WTC11 (cell line): ENCODE data around the gene PDK2. TPM values are rescaled to one million over a fixed set of nuclear protein-coding genes. Genes with fewer than 3 reads are reported as not detected.

Source experiments
- ATAC-seq: fragments of 200-7000 bp; cut with Tn5 transposase; 2 replicates; pipeline ENCODE4 v1.10.0; 2021; ENCODE audit warnings: mild to moderate bottlenecking, moderate library complexity
- CTCF ChIA-PET: fragments of 300-600 bp; sonication (Branson Sonifier 250); formaldehyde crosslinking; loops from one replicate; lab custom pipeline; 2021; ENCODE audit warnings: antibody characterized with exemption; lab: Charles Lee
- POLR2A ChIA-PET: fragments of 350-600 bp; sonication (Branson Sonifier 250); formaldehyde crosslinking; loops from one replicate; lab custom pipeline; 2021; ENCODE audit warnings: antibody characterized with exemption; lab: Charles Lee
- DNase-seq: peaks from one replicate; pipeline ENCODE4 v3.0.0; 2021; ENCODE audit warnings: low spot score
- H3K27ac Mint-ChIP-seq: 2 replicates; pipeline ENCODE4 v1.8.0; 2021; ENCODE audit warnings: mixed read lengths
- H3K27me3 Mint-ChIP-seq: 2 replicates; pipeline ENCODE4 v1.8.0; 2021; ENCODE audit warnings: low read depth, mild to moderate bottlenecking, moderate library complexity, mixed read lengths
- H3K36me3 Mint-ChIP-seq: 2 replicates; pipeline ENCODE4 v1.8.0; 2021; ENCODE audit warnings: mixed read lengths
- H3K4me1 Mint-ChIP-seq: 2 replicates; pipeline ENCODE4 v1.8.0; 2022; ENCODE audit warnings: mixed read lengths
- H3K4me3 Mint-ChIP-seq: 2 replicates; pipeline ENCODE4 v1.8.0; 2021; ENCODE audit warnings: mild to moderate bottlenecking, moderate library complexity, mixed read lengths
- H3K9me3 Mint-ChIP-seq: 2 replicates; pipeline ENCODE4 v1.8.0; 2021; ENCODE audit warnings: mixed read lengths
- FOXK1 ChIP-seq: sonication (generic); formaldehyde crosslinking; IDR thresholded peaks from 2 replicates; pipeline ENCODE4 v1.8.0; 2022; ENCODE audit warnings: mild to moderate bottlenecking, moderate library complexity, missing genetic modification reagents
- MYBL2 ChIP-seq: sonication (generic); formaldehyde crosslinking; IDR thresholded peaks from 2 replicates; pipeline ENCODE4 v1.8.1; 2023; ENCODE audit warnings: mild to moderate bottlenecking, moderate library complexity, missing genetic modification reagents
- NFATC4 ChIP-seq: fragments of 250-450 bp; sonication (Bioruptor Pico); IDR thresholded peaks from 2 replicates; pipeline ENCODE4 v1.9.0; 2021; ENCODE audit warnings: mild to moderate bottlenecking
- NFE2L1 ChIP-seq: sonication (generic); formaldehyde crosslinking; IDR thresholded peaks from 2 replicates; pipeline ENCODE4 v1.8.1; 2023; ENCODE audit warnings: missing genetic modification reagents
- NR1H2 ChIP-seq: sonication (generic); formaldehyde crosslinking; IDR thresholded peaks from 2 replicates; pipeline ENCODE4 v1.9.0; 2021; ENCODE audit warnings: mild to moderate bottlenecking, moderate library complexity, missing genetic modification reagents
- NR2C2 ChIP-seq: sonication (generic); formaldehyde crosslinking; IDR thresholded peaks from 2 replicates; pipeline ENCODE4 v1.8.0; 2022; ENCODE audit warnings: mild to moderate bottlenecking, missing genetic modification reagents
- NR3C1 ChIP-seq: sonication (generic); formaldehyde crosslinking; conservative IDR thresholded peaks from 2 replicates; pipeline ENCODE4 v1.8.1; 2023; ENCODE audit warnings: low read depth, mild to moderate bottlenecking, missing genetic modification reagents
- RELA ChIP-seq: sonication (generic); formaldehyde crosslinking; IDR thresholded peaks from 2 replicates; pipeline ENCODE4 v1.8.1; 2022; ENCODE audit warnings: missing genetic modification reagents, mild to moderate bottlenecking, borderline replicate concordance
- TCF7 ChIP-seq: sonication (generic); formaldehyde crosslinking; IDR thresholded peaks from 2 replicates; pipeline ENCODE4 v1.8.0; 2022; ENCODE audit warnings: mild to moderate bottlenecking, low read depth, missing genetic modification reagents, moderate library complexity
- ZNF138 ChIP-seq: sonication (generic); formaldehyde crosslinking; conservative IDR thresholded peaks from 2 replicates; pipeline ENCODE4 v1.8.1; 2022; ENCODE audit warnings: mild to moderate bottlenecking, moderate library complexity, missing genetic modification reagents
- ZNF263 ChIP-seq: sonication (generic); formaldehyde crosslinking; IDR thresholded peaks from 2 replicates; pipeline ENCODE4 v1.8.1; 2022; ENCODE audit warnings: low read depth, mild to moderate bottlenecking, moderate library complexity, missing genetic modification reagents
- ZNF317 ChIP-seq: sonication (generic); formaldehyde crosslinking; IDR thresholded peaks from 2 replicates; pipeline ENCODE4 v1.8.1; 2023; ENCODE audit warnings: low read depth, mild to moderate bottlenecking, moderate library complexity, missing genetic modification reagents, borderline replicate concordance
- total RNA-seq: library from RNA; stranded (reverse); gene quantifications from 3 replicates; pipeline ENCODE4 v1.2.3, GENCODE V29; 2021
- TF ChIP-seq, protein P1 (sequence below): sonication (generic); formaldehyde crosslinking; IDR thresholded peaks from 2 replicates; pipeline ENCODE4 v1.8.0; 2022; ENCODE audit warnings: mild to moderate bottlenecking, missing genetic modification reagents
- TF ChIP-seq, protein P2 (sequence below): fragments of 250-450 bp; sonication (Bioruptor Pico); IDR thresholded peaks from 2 replicates; pipeline ENCODE4 v1.9.0; 2021; ENCODE audit warnings: mild to moderate bottlenecking
- TF ChIP-seq, protein P3 (sequence below): sonication (generic); formaldehyde crosslinking; IDR thresholded peaks from 2 replicates; pipeline ENCODE4 v1.8.0; 2023; ENCODE audit warnings: missing genetic modification reagents, mild to moderate bottlenecking, borderline replicate concordance
- TF ChIP-seq, protein P4 (sequence below): sonication (generic); formaldehyde crosslinking; IDR thresholded peaks from 2 replicates; pipeline ENCODE4 v1.8.0; 2022; ENCODE audit warnings: mild to moderate bottlenecking, missing genetic modification reagents
- TF ChIP-seq, protein P5 (sequence below): sonication (generic); formaldehyde crosslinking; IDR thresholded peaks from 2 replicates; pipeline ENCODE4 v1.8.1; 2022; ENCODE audit warnings: mild to moderate bottlenecking, moderate library complexity, missing genetic modification reagents

PDK2 gene
- total RNA-seq, 1 experiment from 2014 or later = 16.6 TPM

DNA sequence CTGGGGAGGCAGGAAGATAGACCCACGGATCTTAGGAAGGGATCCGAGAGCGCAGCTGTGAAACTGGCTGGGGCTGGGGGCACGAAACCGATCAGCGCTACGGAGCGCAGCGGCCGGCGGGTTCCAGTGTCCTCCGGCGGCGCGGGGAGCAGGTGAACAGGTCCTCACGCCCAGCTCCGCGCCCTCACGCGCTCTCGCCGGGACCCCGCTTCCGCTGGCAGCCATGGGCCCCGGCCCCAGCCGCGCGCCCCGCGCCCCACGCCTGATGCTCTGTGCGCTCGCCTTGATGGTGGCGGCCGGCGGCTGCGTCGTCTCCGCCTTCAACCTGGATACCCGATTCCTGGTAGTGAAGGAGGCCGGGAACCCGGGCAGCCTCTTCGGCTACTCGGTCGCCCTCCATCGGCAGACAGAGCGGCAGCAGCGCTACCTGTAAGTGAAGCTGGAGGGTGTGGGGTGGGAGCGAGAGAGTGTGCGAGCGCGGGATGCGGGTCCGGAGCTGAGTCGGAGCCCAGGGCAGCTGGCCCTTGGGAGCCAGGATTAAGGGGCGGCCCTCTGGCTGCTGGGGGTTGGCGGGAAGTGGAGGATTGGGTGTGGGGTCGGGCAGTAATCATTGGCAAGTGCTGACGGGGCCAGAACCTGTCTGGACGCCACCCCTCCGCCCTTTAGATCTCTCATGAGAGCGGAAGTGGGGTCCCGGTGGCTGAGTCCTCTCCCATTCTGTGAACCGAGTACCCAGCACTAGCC lies 38.8 kb upstream of the PDK2 start (continued):
- TF ChIP-seq, protein P1, sequence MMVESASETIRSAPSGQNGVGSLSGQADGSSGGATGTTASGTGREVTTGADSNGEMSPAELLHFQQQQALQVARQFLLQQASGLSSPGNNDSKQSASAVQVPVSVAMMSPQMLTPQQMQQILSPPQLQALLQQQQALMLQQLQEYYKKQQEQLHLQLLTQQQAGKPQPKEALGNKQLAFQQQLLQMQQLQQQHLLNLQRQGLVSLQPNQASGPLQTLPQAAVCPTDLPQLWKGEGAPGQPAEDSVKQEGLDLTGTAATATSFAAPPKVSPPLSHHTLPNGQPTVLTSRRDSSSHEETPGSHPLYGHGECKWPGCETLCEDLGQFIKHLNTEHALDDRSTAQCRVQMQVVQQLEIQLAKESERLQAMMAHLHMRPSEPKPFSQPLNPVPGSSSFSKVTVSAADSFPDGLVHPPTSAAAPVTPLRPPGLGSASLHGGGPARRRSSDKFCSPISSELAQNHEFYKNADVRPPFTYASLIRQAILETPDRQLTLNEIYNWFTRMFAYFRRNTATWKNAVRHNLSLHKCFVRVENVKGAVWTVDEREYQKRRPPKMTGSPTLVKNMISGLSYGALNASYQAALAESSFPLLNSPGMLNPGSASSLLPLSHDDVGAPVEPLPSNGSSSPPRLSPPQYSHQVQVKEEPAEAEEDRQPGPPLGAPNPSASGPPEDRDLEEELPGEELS (CRISPR knock-in tag) = 0 out of 2 replicates have a peak, but pooled peaks have one; percentile 33
- TF ChIP-seq, protein P2, sequence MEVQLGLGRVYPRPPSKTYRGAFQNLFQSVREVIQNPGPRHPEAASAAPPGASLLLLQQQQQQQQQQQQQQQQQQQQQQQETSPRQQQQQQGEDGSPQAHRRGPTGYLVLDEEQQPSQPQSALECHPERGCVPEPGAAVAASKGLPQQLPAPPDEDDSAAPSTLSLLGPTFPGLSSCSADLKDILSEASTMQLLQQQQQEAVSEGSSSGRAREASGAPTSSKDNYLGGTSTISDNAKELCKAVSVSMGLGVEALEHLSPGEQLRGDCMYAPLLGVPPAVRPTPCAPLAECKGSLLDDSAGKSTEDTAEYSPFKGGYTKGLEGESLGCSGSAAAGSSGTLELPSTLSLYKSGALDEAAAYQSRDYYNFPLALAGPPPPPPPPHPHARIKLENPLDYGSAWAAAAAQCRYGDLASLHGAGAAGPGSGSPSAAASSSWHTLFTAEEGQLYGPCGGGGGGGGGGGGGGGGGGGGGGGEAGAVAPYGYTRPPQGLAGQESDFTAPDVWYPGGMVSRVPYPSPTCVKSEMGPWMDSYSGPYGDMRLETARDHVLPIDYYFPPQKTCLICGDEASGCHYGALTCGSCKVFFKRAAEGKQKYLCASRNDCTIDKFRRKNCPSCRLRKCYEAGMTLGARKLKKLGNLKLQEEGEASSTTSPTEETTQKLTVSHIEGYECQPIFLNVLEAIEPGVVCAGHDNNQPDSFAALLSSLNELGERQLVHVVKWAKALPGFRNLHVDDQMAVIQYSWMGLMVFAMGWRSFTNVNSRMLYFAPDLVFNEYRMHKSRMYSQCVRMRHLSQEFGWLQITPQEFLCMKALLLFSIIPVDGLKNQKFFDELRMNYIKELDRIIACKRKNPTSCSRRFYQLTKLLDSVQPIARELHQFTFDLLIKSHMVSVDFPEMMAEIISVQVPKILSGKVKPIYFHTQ = no peak
- TF ChIP-seq RELA (CRISPR knock-in tag) (0 out of 2 replicates have a peak, but pooled peaks have one; percentile 30), MYBL2 (CRISPR knock-in tag) (no peak), ZNF317 (0 out of 2 replicates have a peak, but pooled peaks have one; percentile 19)

DNA sequence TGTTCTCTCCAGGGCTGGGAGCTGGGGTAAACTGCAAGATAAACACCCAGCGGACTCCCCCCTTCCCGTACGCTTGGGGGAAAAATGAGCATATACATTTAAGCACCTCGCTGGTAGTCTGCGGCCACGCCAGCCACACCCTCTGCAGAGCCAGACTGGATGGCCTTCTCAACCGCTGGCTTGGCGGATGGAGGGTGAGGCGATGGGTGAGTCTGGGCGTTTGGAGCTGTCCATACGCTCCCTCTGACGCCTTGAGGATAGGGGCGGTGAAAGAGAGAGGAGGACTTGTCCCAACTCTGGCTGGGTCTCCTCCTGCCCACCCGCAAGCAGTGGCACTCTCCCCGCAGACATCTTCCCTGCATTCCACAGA lies 38.2 kb upstream of the PDK2 start:
- peak; percentile 41 for DNase-seq
- CTCF ChIA-PET = interaction anchor here (0.9 to 3.7 kb wide), 22 partner anchors 7 to 197 kb away, joined by 3 to 67 read pairs (median 5); partner anchors contain the start of gene PDK2
- TF ChIP-seq ZNF263 (CRISPR knock-in tag) (no peak), NR3C1 (CRISPR knock-in tag) (no peak), TCF7 (no peak), NFE2L1 (CRISPR knock-in tag) (no peak), ZNF138 (CRISPR knock-in tag) (no peak), NR2C2 (CRISPR knock-in tag) (no peak), NFATC4 (CRISPR knock-in tag) (no peak), FOXK1 (CRISPR knock-in tag) (no peak), NR1H2 (CRISPR knock-in tag) (no peak)
- TF ChIP-seq, protein P3, sequence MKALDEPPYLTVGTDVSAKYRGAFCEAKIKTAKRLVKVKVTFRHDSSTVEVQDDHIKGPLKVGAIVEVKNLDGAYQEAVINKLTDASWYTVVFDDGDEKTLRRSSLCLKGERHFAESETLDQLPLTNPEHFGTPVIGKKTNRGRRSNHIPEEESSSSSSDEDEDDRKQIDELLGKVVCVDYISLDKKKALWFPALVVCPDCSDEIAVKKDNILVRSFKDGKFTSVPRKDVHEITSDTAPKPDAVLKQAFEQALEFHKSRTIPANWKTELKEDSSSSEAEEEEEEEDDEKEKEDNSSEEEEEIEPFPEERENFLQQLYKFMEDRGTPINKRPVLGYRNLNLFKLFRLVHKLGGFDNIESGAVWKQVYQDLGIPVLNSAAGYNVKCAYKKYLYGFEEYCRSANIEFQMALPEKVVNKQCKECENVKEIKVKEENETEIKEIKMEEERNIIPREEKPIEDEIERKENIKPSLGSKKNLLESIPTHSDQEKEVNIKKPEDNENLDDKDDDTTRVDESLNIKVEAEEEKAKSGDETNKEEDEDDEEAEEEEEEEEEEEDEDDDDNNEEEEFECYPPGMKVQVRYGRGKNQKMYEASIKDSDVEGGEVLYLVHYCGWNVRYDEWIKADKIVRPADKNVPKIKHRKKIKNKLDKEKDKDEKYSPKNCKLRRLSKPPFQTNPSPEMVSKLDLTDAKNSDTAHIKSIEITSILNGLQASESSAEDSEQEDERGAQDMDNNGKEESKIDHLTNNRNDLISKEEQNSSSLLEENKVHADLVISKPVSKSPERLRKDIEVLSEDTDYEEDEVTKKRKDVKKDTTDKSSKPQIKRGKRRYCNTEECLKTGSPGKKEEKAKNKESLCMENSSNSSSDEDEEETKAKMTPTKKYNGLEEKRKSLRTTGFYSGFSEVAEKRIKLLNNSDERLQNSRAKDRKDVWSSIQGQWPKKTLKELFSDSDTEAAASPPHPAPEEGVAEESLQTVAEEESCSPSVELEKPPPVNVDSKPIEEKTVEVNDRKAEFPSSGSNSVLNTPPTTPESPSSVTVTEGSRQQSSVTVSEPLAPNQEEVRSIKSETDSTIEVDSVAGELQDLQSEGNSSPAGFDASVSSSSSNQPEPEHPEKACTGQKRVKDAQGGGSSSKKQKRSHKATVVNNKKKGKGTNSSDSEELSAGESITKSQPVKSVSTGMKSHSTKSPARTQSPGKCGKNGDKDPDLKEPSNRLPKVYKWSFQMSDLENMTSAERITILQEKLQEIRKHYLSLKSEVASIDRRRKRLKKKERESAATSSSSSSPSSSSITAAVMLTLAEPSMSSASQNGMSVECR (CRISPR knock-in tag) = no peak
- TF ChIP-seq, protein P4, sequence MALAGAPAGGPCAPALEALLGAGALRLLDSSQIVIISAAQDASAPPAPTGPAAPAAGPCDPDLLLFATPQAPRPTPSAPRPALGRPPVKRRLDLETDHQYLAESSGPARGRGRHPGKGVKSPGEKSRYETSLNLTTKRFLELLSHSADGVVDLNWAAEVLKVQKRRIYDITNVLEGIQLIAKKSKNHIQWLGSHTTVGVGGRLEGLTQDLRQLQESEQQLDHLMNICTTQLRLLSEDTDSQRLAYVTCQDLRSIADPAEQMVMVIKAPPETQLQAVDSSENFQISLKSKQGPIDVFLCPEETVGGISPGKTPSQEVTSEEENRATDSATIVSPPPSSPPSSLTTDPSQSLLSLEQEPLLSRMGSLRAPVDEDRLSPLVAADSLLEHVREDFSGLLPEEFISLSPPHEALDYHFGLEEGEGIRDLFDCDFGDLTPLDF (CRISPR knock-in tag) = no peak
- TF ChIP-seq, protein P5, sequence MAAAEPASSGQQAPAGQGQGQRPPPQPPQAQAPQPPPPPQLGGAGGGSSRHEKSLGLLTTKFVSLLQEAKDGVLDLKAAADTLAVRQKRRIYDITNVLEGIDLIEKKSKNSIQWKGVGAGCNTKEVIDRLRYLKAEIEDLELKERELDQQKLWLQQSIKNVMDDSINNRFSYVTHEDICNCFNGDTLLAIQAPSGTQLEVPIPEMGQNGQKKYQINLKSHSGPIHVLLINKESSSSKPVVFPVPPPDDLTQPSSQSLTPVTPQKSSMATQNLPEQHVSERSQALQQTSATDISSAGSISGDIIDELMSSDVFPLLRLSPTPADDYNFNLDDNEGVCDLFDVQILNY (CRISPR knock-in tag) = no peak
- Mint-ChIP-seq H3K27ac (no peak overlapping the region; the same call in 1 of the 2 replicates), H3K9me3 (no peaks in the 10 kb centered on the region), H3K4me1 (peaks cover 45% of the 10 kb centered on the region), H3K27me3 (peaks cover 22% of the 10 kb centered on the region), H3K36me3 (no peaks in the 10 kb centered on the region), H3K4me3 (peak overlapping the region; percentile 79)
- POLR2A ChIA-PET = interaction anchor here (1.2 to 2.7 kb wide), 3 partner anchors 29 to 34 kb away, joined by 3 to 15 read pairs (median 5); no protein-coding TSS in a partner anchor
- ATAC-seq = peak; percentile 3
